Heart right ventricle (tissue), 16 donors: ENCODE results near the gene ZNF575. TPM values are rescaled to one million over a fixed set of nuclear protein-coding genes. Genes with fewer than 3 reads are reported as not detected.
A peak's percentile ranks its signal among the peaks of the same experiment; 100 is the strongest.

ENCODE experiments used
- ATAC-seq, 8 donors: fragments of 200-7000 bp; cut with Tn5 transposase; one replicate each; pipeline ENCODE4 v1.9.1; 2020; ENCODE audit warnings: mild to moderate bottlenecking in 8 of 8, moderate library complexity in 8 of 8, moderate number of reproducible peaks in 1 of 8
- DNase-seq, 2 donors: peaks; one replicate each; pipeline ENCODE4 v3.0.0-alpha.2; 2020
- H3K27ac ChIP-seq, 10 donors: fragments of 200-600 bp; sonication (generic) in 2 of 10; one replicate each; pipeline versions ENCODE4 v1.5.0 to v1.8.0; 2020 to 2022; ENCODE audit warnings: mild to moderate bottlenecking in 3 of 10
- H3K27me3 ChIP-seq, 7 donors: fragments of 200-600 bp; one replicate each; pipeline ENCODE4 v1.8.0; 2021 to 2022; ENCODE audit warnings: mild to moderate bottlenecking in 2 of 7
- H3K36me3 ChIP-seq, 9 donors: fragments of 200-600 bp; sonication (generic) in 1 of 9; one replicate each; pipeline versions ENCODE4 v1.5.0 to v1.8.0; 2020 to 2022; ENCODE audit warnings: mild to moderate bottlenecking in 2 of 9
- H3K4me1 ChIP-seq, 9 donors: fragments of 200-600 bp; sonication (generic) in 1 of 9; one replicate each; pipeline versions ENCODE4 v1.5.0 to v1.8.0; 2020 to 2022; ENCODE audit warnings: mild to moderate bottlenecking in 4 of 9
- H3K4me3 ChIP-seq, 10 donors: fragments of 200-600 bp; sonication (generic) in 2 of 10; one replicate each; pipeline versions ENCODE4 v1.5.0 to v1.8.0; 2020 to 2022; ENCODE audit warnings: mild to moderate bottlenecking in 7 of 10, moderate library complexity in 2 of 10
- H3K9me3 ChIP-seq, 11 donors: fragments of 200-600 bp in 10 of 11; sonication (generic) in 2 of 11; one replicate each; pipeline versions ENCODE4 v1.5.0 to v1.8.0; 2013 to 2022; ENCODE audit warnings: mild to moderate bottlenecking in 2 of 11, control low read depth in 1 of 11, moderate library complexity in 1 of 11
- WGBS, 2 donors: extraction: QIAGEN DNeasy Blood & Tissue Kit; methylation state at CpG; one replicate each; pipeline ENCODE4 v1.1.7; 2013; ENCODE audit warnings: inconsistent platforms in 1 of 2; 5-methylcytosine and 5-hydroxymethylcytosine counted together
- intact Hi-C, 10 donors: fragments of 100-400 bp; cut with DNase I; formaldehyde crosslinking; loops; one replicate each; pipeline versions ENCODE4 v1.11.1 to v1.14.2; 2022
- polyA plus RNA-seq, 2 donors: library from polyadenylated mRNA; stranded (reverse); fragments of 200-250 nt; gene quantifications; one replicate each; pipeline ENCODE4 v1.2.3, GENCODE V29; 2013
- total RNA-seq, 10 donors: library from RNA; stranded (reverse); fragmentation: NEBNext Ultra II Directional in 3 of 10; extraction: Animal tissue kit (Norgen Biotek cat#: 25700) in 3 of 10; gene quantifications; one replicate each; pipeline versions ENCODE4 v1.2.1 to v1.2.4, GENCODE V29; 2021 to 2023
- TF ChIP-seq, protein P1 (sequence below), 9 donors: fragments of 200-600 bp; sonication (generic) in 2 of 9; IDR thresholded peaks; one replicate each; pipeline versions ENCODE4 v1.5.0 to v1.8.0; 2021 to 2022; ENCODE audit warnings: antibody characterized with exemption in 9 of 9, mild to moderate bottlenecking in 5 of 9, moderate library complexity in 1 of 9
- donor health status: Arrhythmogenic right ventricular cardiomyopathy.
- donor health status: ischemic (EF 13 %, LVEDD 7.1; RV severe dilation, severe dysfunction).
- donor health status: healthy with polysubstance abuse.
- donor health status: DM: no; HTN: yes; CAD: no.
- donor health status: DM: no; HTN: no; CAD: no.
- donor health status: ischemic (EF 25% LVEDD 6.9; RV normal size, moderate dysfunction).
- donor health status: ischemic (EF 25% LVEDD 5.7; RV mildly dilated, moderate dysfunction).
- donor health status: healthy.
- donor health status: DM: yes; HTN: yes; CAD: no.
- donor health status: Ischemic cardiomyopathy.
- donor health status: ischemic (EF 35%, LVEDD 5.7; RV mildly dilated, moderate dysfunction).
- donor health status: nonischemic (EF 11% LVEDD 7.7; RV severe dilation, severe dysfunction).
- donor health status: DM: yes; HTN: yes; CAD: no.
- donor health status: PGD.
- donor health status: ischemic (EF 29% LVEDD 5.4; RV normal size, mild dysfunction).
- donor health status: nonischemic (EF 23%, LVEDD 6.1; RV moderate dilation, normal function).

ZNF575 gene
- total and polyA plus RNA-seq, 12 donors, result 0.45 to 2.0 (median 1.2) TPM

DNA sequence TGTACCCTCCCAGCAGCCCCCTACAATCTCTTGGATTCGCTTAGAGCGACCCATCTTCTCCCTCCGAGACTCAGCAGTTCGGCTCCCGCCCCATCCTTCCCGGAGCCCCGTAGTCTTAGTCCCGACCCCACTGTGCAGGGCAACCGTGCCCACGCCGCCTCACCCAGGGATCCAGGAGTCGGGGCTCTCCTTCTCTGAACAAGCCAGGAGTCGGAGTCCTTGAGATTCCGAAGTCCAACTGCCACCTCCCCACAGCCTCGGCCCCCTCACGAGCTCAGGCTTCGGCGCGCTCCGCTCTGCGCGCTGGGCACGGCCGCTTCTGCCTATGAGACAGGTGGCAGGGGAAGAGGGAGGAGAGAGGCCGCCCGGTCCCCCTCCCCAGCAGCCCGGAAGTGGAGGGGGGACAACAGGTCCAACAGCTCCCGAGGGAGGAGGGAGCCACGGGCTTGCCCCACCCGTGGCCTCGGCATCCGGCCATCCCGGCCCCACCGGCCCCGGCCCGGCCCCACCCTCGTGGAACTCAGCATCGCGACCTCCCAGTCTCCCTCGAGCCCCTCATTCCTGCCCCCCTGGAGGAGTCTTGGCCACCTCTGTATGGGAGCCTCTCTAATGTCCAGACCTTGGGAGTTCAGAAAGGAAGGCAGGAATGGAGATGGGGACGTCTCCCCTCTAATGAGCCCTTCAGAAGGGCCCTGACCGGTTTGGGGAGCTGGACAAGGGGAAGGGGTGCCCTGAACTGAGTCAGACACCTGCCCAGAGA lies 28.4 kb upstream of the ZNF575 start, which contains the start of gene PHLDB3:
Gene PHLDB3, minus strand, starts transcription at position 321 of the 760 bp plus-strand sequence. CDS start 628 bp downstream, outside the sequence.
- Histone ChIP-seq H3K27me3 (no peaks in the 10 kb centered on the region), H3K4me3 (peak within 1 kb of the TSS; percentile 61 to 89 (median 80)), H3K4me1 (peaks cover 0 to 35% (median 14%) of the 10 kb centered on the region in 9 donors), H3K27ac (peak within 1 kb of the TSS; percentile 55 to 92 (median 86)), H3K36me3 (peaks cover 0 to 36% (median 0%) of the 10 kb centered on the region in 9 donors), H3K9me3 (no peaks in the 10 kb centered on the region)
- intact Hi-C loops, result loop anchor here in 6 of 10 donors (5.0 kb wide), 3 partner anchors 37 to 52 kb away; partner anchors contain the start of gene LYPD3 (in 1 of the 6)
- 4% methylated on average over 41 to 42 of the region's 42 CpGs for WGBS, 2 donors
- peak; percentile 29 to 46 for DNase-seq
- ATAC-seq, result peak; percentile 26 to 63 (median 35)
- TF ChIP-seq, protein P1, sequence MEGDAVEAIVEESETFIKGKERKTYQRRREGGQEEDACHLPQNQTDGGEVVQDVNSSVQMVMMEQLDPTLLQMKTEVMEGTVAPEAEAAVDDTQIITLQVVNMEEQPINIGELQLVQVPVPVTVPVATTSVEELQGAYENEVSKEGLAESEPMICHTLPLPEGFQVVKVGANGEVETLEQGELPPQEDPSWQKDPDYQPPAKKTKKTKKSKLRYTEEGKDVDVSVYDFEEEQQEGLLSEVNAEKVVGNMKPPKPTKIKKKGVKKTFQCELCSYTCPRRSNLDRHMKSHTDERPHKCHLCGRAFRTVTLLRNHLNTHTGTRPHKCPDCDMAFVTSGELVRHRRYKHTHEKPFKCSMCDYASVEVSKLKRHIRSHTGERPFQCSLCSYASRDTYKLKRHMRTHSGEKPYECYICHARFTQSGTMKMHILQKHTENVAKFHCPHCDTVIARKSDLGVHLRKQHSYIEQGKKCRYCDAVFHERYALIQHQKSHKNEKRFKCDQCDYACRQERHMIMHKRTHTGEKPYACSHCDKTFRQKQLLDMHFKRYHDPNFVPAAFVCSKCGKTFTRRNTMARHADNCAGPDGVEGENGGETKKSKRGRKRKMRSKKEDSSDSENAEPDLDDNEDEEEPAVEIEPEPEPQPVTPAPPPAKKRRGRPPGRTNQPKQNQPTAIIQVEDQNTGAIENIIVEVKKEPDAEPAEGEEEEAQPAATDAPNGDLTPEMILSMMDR (IDR thresholded peaks at IDR 0.05), result no peak

DNA sequence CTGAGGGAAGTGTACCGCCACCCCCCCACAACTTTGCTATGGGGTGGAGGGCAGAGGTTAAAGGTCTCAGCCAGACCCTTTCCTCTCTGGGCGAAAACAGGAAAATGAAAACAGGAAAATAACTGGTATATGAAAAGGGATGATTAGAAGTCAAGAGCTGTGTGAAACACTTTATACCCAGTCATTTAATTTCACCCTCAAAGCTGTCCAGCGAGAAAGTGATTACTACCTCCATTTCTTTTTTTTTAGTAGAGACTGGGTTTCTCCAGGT lies 27.9 kb upstream of the ZNF575 start:
- H3K36me3 ChIP-seq, result peaks cover 0 to 41% (median 0%) of the 10 kb centered on the region in 9 donors
- intact Hi-C loops, result no loop called here
- H3K27me3 ChIP-seq, result no peaks in the 10 kb centered on the region
- peaks cover 0 to 32% (median 14%) of the 10 kb centered on the region in 9 donors for H3K4me1 ChIP-seq
- ATAC-seq, result no peak
- peak overlapping the region in 7 of 10 donors; percentile 61 to 89 (median 78) for H3K4me3 ChIP-seq
- H3K27ac ChIP-seq, result peak overlapping the region in 6 of 10 donors; percentile 84 to 92 (median 88)
- DNase-seq, result no peak
- H3K9me3 ChIP-seq, result no peaks in the 10 kb centered on the region
- 78 to 86% methylated on average over 3 of the region's 3 CpGs for WGBS, 2 donors
- TF ChIP-seq, protein P1 (IDR thresholded peaks at IDR 0.05), result no peak

DNA sequence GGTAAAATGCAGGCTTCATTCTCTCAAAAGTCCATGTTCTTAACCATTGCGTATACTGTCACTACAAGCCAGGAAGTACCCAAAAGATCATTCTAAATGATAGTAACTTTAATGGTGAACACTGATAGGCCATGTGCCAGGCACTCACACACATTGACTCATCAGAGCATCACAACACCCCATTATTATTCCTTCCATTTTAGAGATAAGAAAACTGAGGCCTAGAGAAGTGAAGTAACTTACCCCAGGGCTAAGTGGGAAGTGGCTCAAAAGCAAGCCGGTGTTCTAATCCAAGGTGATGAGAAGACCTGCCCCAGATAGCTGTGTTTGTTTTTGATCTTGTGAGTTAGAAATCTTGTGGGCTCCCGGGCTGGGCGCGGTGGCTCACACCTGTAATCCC lies 27.0 kb upstream of the ZNF575 start:
- Histone ChIP-seq H3K27me3 (no peaks in the 10 kb centered on the region), H3K4me1 (peaks cover 0 to 32% (median 14%) of the 10 kb centered on the region in 9 donors), H3K9me3 (no peaks in the 10 kb centered on the region), H3K27ac (no peak overlapping the region), H3K36me3 (peaks cover 0 to 49% (median 0%) of the 10 kb centered on the region in 9 donors), H3K4me3 (no peak overlapping the region)
- 96% methylated on average over 5 of the region's 5 CpGs for WGBS, 2 donors
- DNase-seq (no peak), ATAC-seq (no peak)
- TF ChIP-seq, protein P1 (IDR thresholded peaks at IDR 0.05), result no peak
- intact Hi-C loops, result no loop called here

DNA sequence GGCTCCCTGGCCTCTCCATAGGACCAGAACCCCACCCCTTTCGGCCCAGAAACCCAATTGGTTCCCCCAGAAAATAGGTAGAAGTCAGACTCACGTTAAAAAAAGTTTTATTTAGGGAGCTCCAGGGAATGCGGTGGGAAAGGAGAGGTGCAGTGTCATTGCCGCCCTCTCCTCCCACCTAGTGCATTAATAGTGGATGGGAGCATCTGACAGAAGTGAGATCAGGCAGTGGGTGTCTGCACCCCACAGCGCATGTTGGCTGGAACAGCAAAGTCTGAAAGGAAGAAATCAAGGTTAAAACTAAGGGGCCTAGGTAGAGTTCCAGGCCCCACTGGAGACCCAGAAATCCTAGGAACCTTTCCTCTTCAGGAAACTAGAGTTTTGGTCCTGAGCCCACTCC lies 26.4 kb upstream of the ZNF575 start:
- WGBS, 2 donors, result 91 to 94% methylated on average over 5 of the region's 5 CpGs
- DNase-seq (no peak), ATAC-seq (no peak)
- Histone ChIP-seq H3K4me3 (no peak overlapping the region), H3K4me1 (peaks cover 0 to 29% (median 14%) of the 10 kb centered on the region in 9 donors), H3K27me3 (no peaks in the 10 kb centered on the region), H3K27ac (no peak overlapping the region), H3K36me3 (peaks cover 0 to 51% (median 0%) of the 10 kb centered on the region in 9 donors), H3K9me3 (no peaks in the 10 kb centered on the region)
- TF ChIP-seq, protein P1 (IDR thresholded peaks at IDR 0.05), result no peak
- intact Hi-C loops, result no loop called here
